ENCODE results near the gene ZNF784. TPM values are rescaled to one million over a fixed set of nuclear protein-coding genes. Genes with fewer than 3 reads are reported as not detected.
A peak's percentile ranks its signal among the peaks of the same experiment; 100 is the strongest.

Gene ZNF784
- total and polyA plus RNA-seq, 9 of the 15 experiments (the other 6 are each of a cell fraction or from before 2014, with no cell fraction given): 0.14 to 6.1 (median 2.1) TPM

DNA sequence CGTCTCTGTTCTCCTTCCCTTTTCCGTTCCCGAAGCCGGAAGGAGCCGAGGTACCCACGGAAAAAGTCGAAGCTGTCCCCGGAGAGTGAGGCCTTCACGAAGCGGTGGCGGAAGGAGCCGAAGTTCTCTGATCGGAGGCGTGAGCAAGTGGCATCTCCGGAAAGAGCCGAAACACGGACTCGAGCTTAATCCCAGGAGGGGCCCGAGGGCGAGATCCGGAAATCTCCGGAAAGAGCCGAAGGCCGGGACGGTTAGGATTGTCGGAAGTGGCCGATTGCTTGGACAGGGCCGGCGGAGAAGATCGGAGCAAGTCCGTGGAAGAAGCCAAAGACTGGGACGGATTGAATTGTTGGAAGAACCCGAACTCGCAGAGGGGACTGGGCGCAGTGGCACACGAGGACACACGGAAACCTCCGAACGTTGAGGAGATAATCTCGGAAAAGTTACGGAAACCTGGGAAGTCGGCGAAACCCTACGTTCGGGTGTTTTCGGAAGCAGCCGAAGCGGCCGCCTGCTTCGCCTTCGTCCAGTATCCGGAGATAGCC, 30.0 kb upstream of the ZNF784 start:
- peak; percentile 71 to 99 (median 82) for DNase-seq (ENCODE audit: extremely low read depth in 1 of 4, low spot score in 3 of 4)
- intact Hi-C loops (cut with micrococcal nuclease) (no loop called here), in situ Hi-C loops (cut with MboI) (no loop called here)
- Histone ChIP-seq H3K9me1 (ENCODE audit: control insufficient read depth, insufficient read depth, low read length) (peaks cover 6% of the 10 kb centered on the region), H3K9me3 (replicated peaks; ENCODE audit: control insufficient read depth, insufficient read depth, low read depth, low read length) (no peaks in the 10 kb centered on the region), H3K4me2 (ENCODE audit: insufficient read depth, low read length) (peak overlapping the region; percentile 99), H3K36me3 (ENCODE audit: control insufficient read depth, insufficient read depth, low read length) (peaks cover 64% of the 10 kb centered on the region), H3K9ac (ENCODE audit: insufficient read depth in 1 of 2, low read depth in 2 of 2, low read length in 2 of 2) (peak overlapping the region; percentile 99), H3K79me2 (ENCODE audit: control insufficient read depth, insufficient read depth, low read length) (peaks cover 52% of the 10 kb centered on the region), H2AFZ (ENCODE audit: low read depth, low read length) (peak overlapping the region; percentile 97), H3K27ac (ENCODE audit: extremely low read depth, low read depth, low read length) (peak overlapping the region; percentile 100), H3K4me1 (replicated peaks in 1 of 2; ENCODE audit: control insufficient read depth in 2 of 2, insufficient read depth in 2 of 2, low read length in 2 of 2) (peaks cover 22 to 59% of the 10 kb centered on the region in 2 experiments; a peak in 4 of 5 replicates), H3K4me3 (peak overlapping the region; percentile 70), H4K20me1 (replicated peaks; ENCODE audit: control insufficient read depth, insufficient read depth, low read length) (peaks cover 35% of the 10 kb centered on the region), H3K27me3 (ENCODE audit: control insufficient read depth in 2 of 2, insufficient read depth in 2 of 2, low read length in 2 of 2) (no peaks in the 10 kb centered on the region)
- BruUV-seq (replicated peaks): no TSS peak
- CTCF ChIA-PET (ENCODE audit: low intra/inter-chr PET ratio): interaction anchor here (0.7 to 2.8 kb wide), 6 partner anchors 10 to 138 kb away, joined by 3 to 27 read pairs (median 5); partner anchors contain the start of gene ZNF580
- TF ChIP-seq PURB (CRISPR knock-in tag; IDR thresholded peaks at IDR 0.05; ENCODE audit: low read depth) (no peak), CBX1 (IDR thresholded peaks at IDR 0.05; ENCODE audit: low read depth) (peak; percentile 62; the same call in 1 of the 2 replicates), ERF (CRISPR knock-in tag; IDR thresholded peaks at IDR 0.05) (0 out of 2 replicates have a peak, but pooled peaks have one; percentile 10), ARID2 (IDR thresholded peaks at IDR 0.05) (0 out of 2 replicates have a peak, but pooled peaks have one; percentile 2), HDGF (IDR thresholded peaks at IDR 0.05) (peak; percentile 64; the same call in 1 of the 2 replicates), GATAD2A (IDR thresholded peaks at IDR 0.05) (peak; percentile 94), LARP7 (IDR thresholded peaks at IDR 0.05) (no peak)
- TF ChIP-seq, protein P1, sequence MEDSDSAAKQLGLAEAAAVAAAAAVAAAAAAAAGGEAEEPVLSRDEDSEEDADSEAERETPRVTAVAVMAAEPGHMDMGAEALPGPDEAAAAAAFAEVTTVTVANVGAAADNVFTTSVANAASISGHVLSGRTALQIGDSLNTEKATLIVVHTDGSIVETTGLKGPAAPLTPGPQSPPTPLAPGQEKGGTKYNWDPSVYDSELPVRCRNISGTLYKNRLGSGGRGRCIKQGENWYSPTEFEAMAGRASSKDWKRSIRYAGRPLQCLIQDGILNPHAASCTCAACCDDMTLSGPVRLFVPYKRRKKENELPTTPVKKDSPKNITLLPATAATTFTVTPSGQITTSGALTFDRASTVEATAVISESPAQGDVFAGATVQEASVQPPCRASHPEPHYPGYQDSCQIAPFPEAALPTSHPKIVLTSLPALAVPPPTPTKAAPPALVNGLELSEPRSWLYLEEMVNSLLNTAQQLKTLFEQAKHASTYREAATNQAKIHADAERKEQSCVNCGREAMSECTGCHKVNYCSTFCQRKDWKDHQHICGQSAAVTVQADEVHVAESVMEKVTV (CRISPR knock-in tag; IDR thresholded peaks at IDR 0.05): peak; percentile 100
- TF ChIP-seq, protein P2, sequence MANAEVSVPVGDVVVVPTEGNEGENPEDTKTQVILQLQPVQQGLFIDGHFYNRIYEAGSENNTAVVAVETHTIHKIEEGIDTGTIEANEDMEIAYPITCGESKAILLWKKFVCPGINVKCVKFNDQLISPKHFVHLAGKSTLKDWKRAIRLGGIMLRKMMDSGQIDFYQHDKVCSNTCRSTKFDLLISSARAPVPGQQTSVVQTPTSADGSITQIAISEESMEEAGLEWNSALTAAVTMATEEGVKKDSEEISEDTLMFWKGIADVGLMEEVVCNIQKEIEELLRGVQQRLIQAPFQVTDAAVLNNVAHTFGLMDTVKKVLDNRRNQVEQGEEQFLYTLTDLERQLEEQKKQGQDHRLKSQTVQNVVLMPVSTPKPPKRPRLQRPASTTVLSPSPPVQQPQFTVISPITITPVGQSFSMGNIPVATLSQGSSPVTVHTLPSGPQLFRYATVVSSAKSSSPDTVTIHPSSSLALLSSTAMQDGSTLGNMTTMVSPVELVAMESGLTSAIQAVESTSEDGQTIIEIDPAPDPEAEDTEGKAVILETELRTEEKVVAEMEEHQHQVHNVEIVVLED (CRISPR knock-in tag; IDR thresholded peaks at IDR 0.05): no peak
- TF ChIP-seq, protein P3, sequence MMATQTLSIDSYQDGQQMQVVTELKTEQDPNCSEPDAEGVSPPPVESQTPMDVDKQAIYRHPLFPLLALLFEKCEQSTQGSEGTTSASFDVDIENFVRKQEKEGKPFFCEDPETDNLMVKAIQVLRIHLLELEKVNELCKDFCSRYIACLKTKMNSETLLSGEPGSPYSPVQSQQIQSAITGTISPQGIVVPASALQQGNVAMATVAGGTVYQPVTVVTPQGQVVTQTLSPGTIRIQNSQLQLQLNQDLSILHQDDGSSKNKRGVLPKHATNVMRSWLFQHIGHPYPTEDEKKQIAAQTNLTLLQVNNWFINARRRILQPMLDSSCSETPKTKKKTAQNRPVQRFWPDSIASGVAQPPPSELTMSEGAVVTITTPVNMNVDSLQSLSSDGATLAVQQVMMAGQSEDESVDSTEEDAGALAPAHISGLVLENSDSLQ (IDR thresholded peaks at IDR 0.05): peak; percentile 77
- TF ChIP-seq, protein P4, sequence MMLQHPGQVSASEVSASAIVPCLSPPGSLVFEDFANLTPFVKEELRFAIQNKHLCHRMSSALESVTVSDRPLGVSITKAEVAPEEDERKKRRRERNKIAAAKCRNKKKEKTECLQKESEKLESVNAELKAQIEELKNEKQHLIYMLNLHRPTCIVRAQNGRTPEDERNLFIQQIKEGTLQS (IDR thresholded peaks at IDR 0.05): no peak
- TF ChIP-seq, protein P4 (CRISPR knock-in tag; conservative IDR thresholded peaks at IDR 0.05): peak; percentile 50; the same call in 1 of the 2 replicates
- TF ChIP-seq, protein P5, sequence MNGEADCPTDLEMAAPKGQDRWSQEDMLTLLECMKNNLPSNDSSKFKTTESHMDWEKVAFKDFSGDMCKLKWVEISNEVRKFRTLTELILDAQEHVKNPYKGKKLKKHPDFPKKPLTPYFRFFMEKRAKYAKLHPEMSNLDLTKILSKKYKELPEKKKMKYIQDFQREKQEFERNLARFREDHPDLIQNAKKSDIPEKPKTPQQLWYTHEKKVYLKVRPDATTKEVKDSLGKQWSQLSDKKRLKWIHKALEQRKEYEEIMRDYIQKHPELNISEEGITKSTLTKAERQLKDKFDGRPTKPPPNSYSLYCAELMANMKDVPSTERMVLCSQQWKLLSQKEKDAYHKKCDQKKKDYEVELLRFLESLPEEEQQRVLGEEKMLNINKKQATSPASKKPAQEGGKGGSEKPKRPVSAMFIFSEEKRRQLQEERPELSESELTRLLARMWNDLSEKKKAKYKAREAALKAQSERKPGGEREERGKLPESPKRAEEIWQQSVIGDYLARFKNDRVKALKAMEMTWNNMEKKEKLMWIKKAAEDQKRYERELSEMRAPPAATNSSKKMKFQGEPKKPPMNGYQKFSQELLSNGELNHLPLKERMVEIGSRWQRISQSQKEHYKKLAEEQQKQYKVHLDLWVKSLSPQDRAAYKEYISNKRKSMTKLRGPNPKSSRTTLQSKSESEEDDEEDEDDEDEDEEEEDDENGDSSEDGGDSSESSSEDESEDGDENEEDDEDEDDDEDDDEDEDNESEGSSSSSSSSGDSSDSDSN (IDR thresholded peaks at IDR 0.05; ENCODE audit: borderline replicate concordance in 1 of 2, low read depth in 2 of 2, low read length in 2 of 2): 0 out of 4 replicates have a peak, but pooled peaks of 1 of the 2 experiments have one; percentile 29
- FAIRE-seq: peak; percentile 100
- ATAC-seq: peak; percentile 91
- POLR2A ChIA-PET: interaction anchor here (0.5 to 1.6 kb wide), 26 partner anchors 9 to 514 kb away, joined by 3 to 11 read pairs (median 3); partner anchors contain the start of genes FIZ1, NAT14, UBE2S and ZNF581
- under 1% methylated on average over 41 of the region's 52 CpGs for WGBS (ENCODE audit: insufficient coverage, low coverage, missing lambda C conversion rate)

All from K562 (cell line).